ENCODE results near the gene UBTD2.
"Not testable (repeated sequence)": the region's sequence is repeated elsewhere in the genome, so short reads cannot be mapped to it uniquely, and the experiment has no call there.

The UBTD2 gene

DNA sequence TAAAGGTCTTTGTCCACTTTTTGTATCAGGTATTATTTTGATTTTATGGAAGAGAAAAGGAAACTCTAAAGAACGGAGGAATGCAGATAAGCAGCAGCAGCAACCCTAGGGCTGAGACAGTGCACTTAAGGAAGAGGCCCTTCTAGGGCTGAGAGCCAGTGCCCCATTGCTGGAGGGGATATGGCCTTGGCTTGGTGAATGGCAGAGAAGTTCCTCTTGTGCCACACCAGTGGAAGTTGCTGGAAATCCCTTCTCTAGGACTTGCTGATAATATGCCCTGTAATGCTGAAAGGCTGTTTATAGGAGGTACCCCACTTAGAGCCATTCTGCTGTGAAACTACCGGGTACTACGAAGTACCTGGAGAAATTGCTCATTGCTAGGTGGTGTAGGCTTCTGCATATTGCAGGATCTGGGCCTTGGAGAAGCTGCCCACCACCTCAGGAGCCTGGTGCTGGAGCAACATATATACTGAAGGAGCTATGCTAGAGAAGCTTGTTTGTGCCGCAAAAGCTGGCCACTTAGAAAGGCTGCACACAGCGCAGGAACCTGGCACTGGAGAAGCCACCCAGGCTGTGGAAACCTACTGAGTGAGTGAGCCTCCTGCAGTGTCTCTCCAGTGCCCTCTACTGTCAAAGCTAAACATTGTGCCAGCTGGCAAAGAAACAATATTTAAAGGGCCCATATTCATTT, 9.6 kb upstream of the UBTD2 start:
- peak; percentile 19 to 43 for DNase-seq (ENCODE audit: low read depth in 2 of 2)

DNA sequence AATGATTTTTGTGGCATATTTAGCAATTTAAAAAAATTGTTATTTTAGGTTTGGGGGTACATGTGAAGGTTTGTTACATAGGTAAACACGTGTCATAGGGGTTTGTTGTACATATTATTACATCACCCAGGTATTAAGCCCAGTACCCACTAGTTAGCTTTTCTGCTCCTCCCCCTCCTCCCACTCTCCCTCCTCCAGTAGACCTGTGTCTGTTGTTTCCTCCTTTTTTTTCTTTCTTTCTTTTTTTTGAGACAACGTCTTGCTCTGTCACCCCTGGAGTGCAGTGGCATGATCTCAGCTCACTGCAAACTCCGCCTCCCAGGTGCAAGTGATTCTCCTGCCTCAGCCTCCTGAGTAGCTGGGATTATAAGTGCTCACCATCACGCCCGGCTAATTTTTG, 8.3 kb upstream of the UBTD2 start:
- DNase-seq (ENCODE audit: low read depth in 2 of 2): not testable (repeated sequence)

DNA sequence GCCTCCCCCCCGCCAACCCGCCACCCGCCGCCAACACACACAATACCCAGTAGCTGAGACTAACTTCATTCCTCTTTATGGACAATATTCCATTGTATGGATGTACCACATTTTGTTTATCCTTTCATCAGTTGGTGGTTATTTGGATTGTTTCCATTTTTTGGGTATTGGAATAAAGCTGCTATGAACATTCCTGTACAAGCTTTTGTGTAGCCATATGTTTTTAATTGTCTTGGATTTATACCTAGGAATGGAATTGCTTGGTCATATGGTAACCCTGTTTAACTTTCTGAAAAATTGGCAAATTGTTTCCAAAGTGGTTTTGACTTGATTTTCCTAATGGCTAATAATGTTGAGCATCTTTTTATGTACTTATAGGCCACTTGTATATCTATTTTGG, 4.9 kb upstream of the UBTD2 start:
- DNase-seq (ENCODE audit: low read depth in 2 of 2): no peak

DNA sequence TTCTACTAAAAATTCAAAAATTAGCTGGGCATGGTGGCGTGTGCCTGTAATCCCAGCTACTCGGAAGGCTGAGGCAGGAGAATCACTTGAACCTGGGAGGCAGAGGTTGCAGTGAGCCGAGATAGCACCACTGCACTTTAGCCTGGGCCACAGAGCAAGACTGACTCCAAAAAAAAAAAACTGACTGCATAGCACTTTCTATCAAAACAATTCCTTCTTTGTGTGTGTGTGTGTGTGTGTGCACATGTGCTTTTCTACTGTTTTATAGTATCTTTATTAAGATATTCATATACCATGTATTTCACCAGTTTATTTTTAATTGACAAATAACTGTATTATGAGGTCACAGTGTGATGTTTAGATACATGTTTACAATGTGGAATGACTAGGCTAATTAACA, 3.6 kb upstream of the UBTD2 start:
- not testable (repeated sequence) for DNase-seq (ENCODE audit: low read depth in 2 of 2)

DNA sequence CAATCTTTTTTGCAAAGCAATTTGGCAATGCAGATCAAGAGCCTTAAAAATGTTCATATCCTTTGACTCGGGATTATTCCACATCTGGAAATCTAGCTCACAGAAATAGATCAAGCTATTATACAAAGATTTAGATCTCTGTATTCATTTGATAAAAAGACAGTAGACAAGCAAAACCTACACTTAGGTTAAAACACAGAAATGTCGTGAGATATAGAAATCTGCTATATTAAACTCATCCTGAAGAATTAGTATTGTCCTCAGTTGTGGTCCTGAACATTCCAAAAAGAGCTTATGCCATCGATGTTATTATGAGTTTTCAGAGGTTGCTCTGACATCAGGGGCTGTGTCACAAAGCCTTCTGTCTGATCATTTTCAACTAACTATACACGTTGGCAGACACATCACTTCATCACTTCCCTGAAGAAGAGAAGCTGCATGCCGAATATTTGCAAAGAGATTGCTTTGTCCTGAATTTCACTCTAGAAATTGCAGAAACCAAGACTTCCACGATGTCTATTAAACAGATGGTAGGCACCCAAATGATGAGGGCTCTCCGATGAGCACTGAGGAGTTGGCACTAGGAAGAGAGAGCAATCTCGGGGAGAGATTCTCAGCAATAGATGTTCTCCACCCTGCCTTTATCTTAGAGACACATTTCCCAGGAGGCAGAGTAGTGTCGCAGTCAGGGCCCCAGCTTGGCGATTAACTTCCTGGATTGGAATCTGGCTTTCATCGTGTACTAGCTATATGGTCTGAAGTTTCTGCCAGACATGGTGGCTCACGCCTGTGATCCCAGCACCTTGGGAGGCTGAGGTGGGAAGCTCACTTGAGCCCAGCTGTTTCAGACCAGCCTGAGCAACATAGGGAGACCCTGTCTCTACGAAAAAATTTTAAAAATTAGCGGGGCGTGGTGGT, 1.9 kb upstream of the UBTD2 start:
- DNase-seq (ENCODE audit: low read depth in 2 of 2): no peak

DNA sequence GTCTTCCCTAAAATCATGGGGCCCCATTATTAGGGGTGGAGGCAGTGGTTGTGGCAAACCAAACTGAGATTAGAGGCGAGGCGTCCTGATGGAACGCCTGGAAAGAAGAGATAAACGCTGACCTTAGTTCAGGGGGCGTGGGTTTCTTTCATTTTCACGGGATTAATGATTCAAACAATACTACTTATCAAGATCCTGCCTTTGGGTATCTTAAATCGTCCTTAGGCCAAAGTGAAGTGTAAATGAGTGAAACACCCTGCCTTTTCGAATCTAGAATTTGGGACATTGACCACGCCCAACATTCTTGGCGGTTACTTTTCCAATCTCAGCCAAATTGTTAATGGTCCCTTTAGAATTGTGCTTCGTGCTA, 1.0 kb upstream of the UBTD2 start:
- DNase-seq (ENCODE audit: low read depth in 2 of 2): peak in 1 of 2 donors; percentile 1

DNA sequence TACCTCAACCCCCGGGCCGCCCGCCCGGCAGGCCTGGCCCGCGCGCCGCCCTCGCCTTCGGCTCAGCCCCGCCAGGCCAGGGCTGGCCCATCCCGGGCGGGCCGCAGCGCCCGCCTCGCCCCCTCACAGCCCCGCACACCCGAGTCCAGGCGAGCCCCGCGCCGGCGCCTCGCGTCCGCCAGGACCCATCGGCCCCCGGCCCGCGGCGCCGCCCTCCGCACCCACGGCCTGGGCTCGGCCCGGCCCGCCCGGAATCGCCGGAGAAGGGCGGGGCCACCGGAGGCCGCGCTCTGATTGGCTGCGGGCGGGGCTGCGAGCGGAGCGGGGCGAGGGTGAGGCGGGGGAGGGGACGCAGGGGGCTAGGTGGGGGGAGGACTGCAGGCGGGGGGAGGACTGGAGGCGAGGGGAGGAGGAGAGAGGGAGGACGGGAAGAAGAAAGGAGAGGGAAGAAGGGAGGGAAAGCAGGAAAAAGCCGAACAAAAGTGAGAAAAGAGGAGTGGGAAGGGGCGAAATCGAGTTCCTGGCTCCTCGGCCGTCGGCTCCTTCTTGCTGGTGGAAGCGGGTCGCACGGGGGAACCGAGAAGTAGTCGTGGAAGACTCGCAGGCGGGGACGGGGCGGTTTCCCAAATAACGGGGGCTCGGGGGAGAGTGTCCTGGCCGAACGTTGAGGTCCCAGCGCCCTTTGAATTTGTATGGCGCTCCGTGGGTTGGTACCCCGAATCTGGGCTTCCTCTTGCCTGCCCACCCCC, 472 bp upstream of the UBTD2 start:
- peak; percentile 39 to 76 for DNase-seq (ENCODE audit: low read depth in 2 of 2)

DNA sequence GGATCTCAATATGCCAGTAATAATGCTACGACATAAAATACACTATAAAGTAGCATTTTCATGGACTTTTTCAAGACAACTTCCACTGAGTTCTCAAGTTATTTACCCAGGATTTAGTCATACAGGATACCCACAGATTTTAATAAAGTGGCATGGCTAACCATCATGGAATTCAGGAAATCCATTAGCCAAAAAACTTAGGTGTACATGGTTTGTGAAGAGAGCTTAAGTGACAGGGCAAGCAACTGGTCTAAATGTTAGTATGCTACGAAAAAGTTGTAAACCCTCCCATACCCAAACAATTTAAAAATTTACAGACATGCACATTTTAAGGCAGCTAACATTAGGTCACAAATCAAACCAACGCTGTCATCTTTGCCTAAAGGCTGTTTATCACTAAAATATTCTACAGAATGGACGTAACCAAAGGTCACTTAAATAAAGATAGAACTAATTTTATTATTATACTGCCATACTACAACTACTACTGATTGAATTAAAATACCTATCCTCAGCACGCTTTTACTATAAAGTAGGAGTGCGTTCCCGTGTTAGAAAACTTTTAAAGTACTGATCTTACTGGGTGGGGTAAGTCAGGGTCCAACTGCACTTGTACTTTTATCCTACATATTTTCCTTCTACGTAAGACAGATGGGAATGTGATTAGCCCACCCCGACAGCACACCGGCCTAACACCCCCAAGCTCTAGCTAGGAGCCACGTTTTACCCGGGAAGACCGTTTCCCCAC, 1.1 kb downstream of the UBTD2 start:
- no peak for DNase-seq (ENCODE audit: low read depth in 2 of 2)

DNA sequence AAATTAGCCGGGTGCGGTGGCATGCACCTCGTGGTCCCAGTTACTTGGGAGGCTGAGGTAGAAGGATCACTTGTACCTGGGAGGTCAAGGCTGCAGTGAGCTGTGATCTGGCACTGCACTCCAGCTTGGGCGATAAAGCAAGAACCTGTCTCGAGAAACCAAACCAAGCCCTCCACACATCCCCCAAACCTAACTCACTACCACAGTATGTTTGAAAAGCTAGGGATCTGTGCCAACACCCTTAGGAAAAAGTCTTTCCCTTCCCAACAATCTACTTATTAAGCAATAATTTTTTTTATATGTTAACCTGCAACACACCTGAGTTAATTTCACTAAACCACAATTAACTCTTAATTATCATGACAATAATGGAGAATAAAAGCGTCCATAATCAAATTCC, 2.2 kb downstream of the UBTD2 start:
- DNase-seq (ENCODE audit: low read depth in 2 of 2): no peak

DNA sequence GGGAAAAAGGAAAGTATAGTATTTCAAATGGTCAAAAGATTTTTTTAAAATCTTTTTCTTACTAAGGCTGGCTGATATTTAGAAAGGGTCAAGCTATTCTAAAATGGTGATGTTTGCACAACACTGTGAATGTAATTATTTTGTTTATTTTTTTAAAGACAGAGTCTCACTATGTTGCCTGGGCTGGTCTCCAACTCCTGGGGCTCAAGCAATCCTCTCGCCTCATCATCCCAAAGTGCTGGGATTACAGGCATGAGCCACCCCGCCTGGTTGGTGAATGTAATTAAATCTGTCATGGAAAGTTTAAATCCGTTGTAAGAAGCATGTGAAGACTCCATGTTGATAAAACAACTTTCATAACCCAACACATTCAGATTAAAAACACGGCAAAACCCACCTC, 2.6 kb downstream of the UBTD2 start:
- no peak for DNase-seq (ENCODE audit: low read depth in 2 of 2)

DNA sequence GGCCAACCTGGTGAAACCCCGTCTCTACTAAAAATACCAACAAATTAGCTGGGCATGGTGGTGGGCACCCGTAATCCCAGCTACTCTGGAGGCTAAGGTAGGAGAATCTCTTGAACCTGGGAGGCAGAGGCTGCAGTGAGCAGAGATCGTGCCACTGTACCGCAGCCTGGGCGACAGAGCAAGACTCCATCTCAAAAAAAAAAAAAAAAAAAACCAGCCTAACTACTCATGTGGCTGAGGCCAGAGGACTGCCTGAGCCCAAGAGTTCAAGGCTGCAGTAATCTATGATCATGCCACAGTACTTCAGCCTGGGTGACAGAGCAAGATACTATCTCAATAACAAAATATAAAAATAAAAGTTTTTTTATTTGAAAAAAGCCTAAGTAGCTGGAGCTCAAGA, 3.2 kb downstream of the UBTD2 start:
- DNase-seq (ENCODE audit: low read depth in 2 of 2): no peak

DNA sequence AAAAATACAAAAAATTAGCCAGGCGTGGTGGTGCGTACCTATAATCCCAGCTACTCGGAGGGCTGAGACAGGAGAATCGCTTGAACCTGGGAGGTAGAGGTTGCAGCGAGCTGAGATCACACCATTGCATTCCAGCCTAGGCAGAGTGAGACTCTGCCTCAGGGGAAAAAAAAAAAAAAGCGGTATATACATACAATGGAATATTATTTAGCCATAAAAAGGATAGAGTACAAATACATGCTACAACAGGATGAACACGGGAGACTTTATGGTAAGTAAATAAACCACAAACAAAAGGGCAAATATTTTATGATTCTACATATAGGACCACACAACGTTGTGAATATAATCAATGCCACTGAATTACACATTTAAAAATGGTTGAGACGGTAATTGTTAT, 5.2 kb downstream of the UBTD2 start:
- DNase-seq (ENCODE audit: low read depth in 2 of 2): no peak

DNA sequence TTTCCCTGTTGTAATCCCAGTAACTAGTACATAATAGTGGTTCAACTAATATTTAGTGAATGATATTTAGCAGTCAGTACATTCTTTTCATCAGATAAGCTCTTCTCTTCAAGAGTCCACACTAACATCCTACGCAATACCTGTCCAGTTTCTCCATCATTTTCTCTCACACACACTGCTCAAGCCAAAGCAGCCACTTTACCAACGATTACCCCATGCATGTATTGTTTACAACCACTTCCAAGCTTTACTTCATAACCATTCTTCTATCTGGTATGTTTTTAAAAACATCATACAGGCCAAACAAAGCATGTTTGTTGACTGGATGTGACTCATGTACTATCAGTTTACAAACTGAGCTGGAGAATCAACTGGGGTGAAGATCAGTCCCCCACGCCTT, 7.3 kb downstream of the UBTD2 start:
- no peak for DNase-seq (ENCODE audit: low read depth in 2 of 2)

DNA sequence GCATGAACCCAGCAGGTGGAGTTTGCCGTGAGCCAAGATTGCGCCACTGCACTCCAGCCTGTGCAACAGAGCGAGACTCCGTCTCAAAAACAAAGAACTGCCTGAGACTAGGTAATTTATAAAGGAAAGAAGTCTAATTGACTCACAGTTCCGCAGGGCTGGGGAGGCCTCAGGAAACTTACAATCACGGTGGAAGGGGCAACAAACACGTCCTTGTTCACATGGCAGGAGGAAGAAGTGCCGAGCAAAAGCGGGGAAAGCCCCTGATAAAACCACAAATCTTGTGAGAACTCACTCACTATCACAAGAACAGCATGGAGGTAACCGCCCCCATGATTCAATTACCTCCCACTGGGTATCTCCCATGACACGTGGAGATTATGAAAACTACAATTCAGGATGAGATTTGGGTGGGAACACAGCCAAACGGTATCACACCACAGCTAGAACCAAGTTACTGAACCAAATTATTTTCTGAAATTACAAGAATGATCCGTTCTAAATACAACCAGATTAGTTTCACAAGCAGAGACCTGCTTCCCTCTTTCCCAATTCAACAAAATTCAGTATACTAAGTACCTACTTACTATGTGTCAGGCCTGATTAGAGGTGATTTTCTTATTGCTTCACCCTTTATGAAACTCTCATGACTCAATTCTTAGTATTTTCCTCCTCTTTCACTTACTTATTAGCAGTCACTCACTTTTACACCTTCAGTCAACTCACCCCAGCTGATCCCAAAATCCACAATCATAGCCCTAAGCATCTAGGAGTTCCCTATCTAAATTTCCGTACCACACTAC, 8.4 kb downstream of the UBTD2 start:
- DNase-seq (ENCODE audit: low read depth in 2 of 2): peak; percentile 35 to 62

DNA sequence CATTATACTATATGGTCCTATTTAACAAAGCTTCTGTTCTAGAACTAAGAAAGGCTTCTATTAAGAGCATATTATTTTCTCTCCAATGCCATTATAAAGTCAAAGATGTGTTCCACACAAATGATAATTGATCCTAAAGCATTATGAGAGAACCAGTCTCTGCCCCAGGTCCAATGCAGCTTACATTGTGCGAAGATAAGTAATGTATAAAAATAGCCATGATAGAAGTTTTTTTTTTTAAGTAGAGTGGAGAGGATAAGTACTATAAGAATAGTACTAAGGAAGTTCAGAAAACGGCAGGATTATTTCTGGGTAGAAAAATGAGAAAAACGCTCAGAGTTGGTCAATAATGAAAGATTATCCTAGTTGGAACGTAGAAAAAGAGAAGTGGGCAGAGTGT, 15.6 kb downstream of the UBTD2 start:
- no peak for DNase-seq (ENCODE audit: low read depth in 2 of 2)

DNA sequence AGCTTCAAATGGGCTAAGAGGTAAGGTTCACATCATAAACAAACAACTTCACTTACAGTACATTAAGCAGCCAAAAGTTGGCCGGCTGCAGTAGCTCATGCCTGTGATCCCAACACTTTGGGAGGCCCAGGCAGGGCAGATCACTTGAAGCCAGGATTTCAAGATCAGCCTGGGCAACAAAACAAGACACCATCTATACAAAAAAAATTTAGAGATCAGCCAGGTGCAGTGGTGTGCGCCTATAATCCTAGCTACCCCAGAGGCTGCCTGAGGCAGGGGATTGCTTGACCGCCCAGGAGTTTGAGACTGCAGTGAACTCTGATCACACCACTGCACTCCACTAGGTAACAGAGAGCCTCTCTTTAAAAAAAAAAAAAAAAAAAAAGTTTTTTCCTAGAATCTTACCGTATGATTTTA, 16.9 kb downstream of the UBTD2 start:
- no peak for DNase-seq (ENCODE audit: low read depth in 2 of 2)

DNA sequence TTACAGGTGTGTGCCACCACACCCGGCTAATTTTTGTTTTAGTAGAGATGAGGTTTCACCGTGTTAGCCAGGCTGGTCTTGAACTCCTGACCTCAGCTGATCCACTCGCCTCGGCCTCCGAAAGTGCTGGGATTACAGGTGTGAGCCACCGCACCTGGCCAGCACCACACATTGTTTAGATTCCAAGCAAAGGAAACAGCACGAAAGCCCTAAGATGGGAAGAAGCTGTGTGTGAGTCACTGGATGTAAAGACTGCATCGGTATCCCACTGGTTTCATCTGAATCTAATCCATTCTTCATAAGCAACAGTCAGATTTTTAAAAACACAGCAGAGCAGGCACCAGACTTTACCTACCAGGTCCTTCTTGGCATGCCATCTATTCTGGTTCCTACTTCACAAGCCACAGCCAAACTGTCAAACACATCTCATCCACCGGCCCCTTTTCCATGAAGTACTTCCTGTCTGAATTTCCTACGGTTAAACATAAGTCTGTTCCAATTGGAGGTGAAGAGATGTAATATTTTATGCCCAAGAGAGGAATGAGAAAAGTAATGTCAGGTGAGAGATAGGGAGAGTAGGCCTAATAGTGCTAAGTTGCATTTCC, 17.4 kb downstream of the UBTD2 start:
- DNase-seq (ENCODE audit: low read depth in 2 of 2): no peak

DNA sequence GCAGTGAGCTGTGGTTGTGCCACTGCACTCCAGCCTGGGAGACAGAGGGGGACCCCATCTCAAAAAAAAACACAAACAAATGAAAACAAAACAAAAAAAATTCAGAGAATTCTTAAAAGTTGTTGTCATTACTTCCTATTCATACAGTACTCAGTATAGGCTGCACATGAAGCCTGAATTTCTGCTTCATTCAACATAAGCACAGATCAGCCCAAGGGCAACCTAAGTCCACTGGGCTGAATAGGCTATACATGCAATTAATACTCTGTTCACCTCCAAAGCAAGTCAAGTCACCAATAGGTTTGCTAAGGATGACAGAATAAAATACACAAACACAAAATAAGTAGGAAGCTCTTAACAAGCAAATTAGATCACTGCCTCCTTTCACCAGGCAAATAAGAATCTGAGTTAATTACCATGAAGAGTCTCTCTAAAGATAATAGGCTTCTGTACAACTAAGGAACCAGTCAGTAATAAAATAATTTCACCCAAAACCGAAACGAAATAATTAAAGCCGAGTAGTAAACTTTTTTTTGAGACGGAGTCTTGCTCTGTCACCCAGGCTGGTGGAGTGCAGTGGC, 18.7 kb downstream of the UBTD2 start:
- DNase-seq (ENCODE audit: low read depth in 2 of 2): no peak

DNA sequence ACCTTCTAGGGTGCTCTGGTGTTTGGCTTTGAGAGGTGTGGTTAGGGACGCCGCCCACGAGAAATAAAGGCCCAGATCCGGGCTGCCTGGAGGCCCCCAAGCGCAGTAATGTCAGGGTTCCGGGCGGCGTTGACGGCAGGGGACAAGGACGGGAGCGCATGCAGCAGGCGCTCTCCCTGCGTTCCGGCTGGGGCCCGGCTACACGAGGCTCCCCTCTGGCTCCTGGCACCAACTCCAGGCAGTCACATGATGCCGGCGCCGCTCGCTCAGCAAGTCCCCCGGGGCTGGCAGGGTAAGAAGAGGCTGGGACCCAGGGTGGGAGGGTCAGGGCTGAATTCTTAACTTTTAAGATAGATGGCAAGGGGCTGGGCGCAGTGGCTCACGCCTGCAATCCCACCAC, 28.1 kb downstream of the UBTD2 start:
- DNase-seq (ENCODE audit: low read depth in 2 of 2): no peak

DNA sequence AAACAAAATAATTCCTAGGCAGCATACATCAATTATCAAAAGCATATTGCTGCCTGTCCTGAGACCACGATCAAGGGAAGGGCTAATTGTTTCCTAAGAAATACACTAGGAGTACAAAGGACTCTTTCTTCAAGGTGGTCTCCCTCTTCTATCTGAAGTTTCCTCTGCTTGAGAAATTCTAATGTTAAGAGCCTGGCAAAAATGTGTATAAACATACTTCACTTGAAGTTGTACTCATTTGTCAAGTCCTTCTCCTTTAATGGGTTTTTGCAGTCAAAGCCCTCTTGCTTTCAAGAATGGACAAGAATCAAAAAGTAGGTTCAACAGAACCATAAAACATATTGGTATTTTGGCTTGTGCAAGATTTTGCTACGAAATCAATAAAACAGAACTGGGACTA, 31.1 kb downstream of the UBTD2 start:
- DNase-seq (ENCODE audit: low read depth in 2 of 2): no peak

Measured in stimulated activated CD8-positive, alpha-beta memory T cell treated with anti-CD3 and anti-CD28 coated beads, Interleukin-7, amount 100 ng/mL, for 4 hours (primary cell).